Neutrophil (primary cell): ENCODE data around the gene WEE1.

ENCODE experiments used
- H3K27ac ChIP-seq: fragments of 200-600 bp; sonication (generic); 2 replicates; pipeline ENCODE4 v1.5.1; 2016; ENCODE audit warnings: mild to moderate bottlenecking, moderate library complexity
- H3K27me3 ChIP-seq: fragments of 200-600 bp; sonication (generic); 2 replicates; pipeline ENCODE4 v1.6.0; 2016; ENCODE audit warnings: mild to moderate bottlenecking
- H3K36me3 ChIP-seq: fragments of 200-600 bp; sonication (generic); 2 replicates; pipeline ENCODE4 v1.5.1; 2017
- H3K4me1 ChIP-seq, 2 experiments: fragments of 200-600 bp in 1 of 2; sonication (generic) in 1 of 2; 1 replicate in 1 of 2; 2 replicates in 1 of 2; pipeline versions ENCODE4 v1.5.1 to v1.6.1; 2013 to 2016; ENCODE audit warnings: low read depth in 1 of 2, low read length in 1 of 2, mild to moderate bottlenecking in 1 of 2, moderate library complexity in 1 of 2; ENCODE audit not compliant: control insufficient read depth in 1 of 2, insufficient read depth in 1 of 2
- H3K4me3 ChIP-seq, 2 experiments: fragments of 200-600 bp in 1 of 2; sonication (generic) in 1 of 2; 1 replicate in 1 of 2; 2 replicates in 1 of 2; pipeline ENCODE4 v1.5.1; 2013 to 2016; ENCODE audit warnings: low read depth in 1 of 2, low read length in 1 of 2, mild to moderate bottlenecking in 1 of 2, moderate library complexity in 1 of 2
- H3K9me3 ChIP-seq: fragments of 200-600 bp; sonication (generic); 2 replicates; pipeline ENCODE4 v1.5.1; 2016
- CTCF ChIP-seq: fragments of 200-600 bp; sonication (generic); IDR thresholded peaks from 2 replicates; pipeline ENCODE4 v1.5.1; 2016; ENCODE audit warnings: antibody characterized with exemption

Gene WEE1

GRCh38 chr11:9604134-9604533 is 30.7 kb downstream of the WEE1 start:
- TF ChIP-seq CTCF, result no peak
- Histone ChIP-seq H3K4me1 (peaks cover 8 to 11% of the 10 kb centered on the region in 2 experiments), H3K27me3 (no peaks in the 10 kb centered on the region), H3K36me3 (no peaks in the 10 kb centered on the region), H3K4me3 (no peak overlapping the region), H3K9me3 (no peaks in the 10 kb centered on the region), H3K27ac (no peak overlapping the region)

GRCh38 chr11:9605742-9606141 is 32.3 kb downstream of the WEE1 start:
- Histone ChIP-seq H3K36me3 (no peaks in the 10 kb centered on the region), H3K9me3 (no peaks in the 10 kb centered on the region), H3K4me1 (peaks cover 8 to 11% of the 10 kb centered on the region in 2 experiments), H3K27me3 (no peaks in the 10 kb centered on the region), H3K27ac (no peak overlapping the region), H3K4me3 (no peak overlapping the region)
- TF ChIP-seq CTCF, result no peak

GRCh38 chr11:9606809-9607510 is 33.5 kb downstream of the WEE1 start:
- Histone ChIP-seq H3K36me3 (no peaks in the 10 kb centered on the region), H3K27ac (no peak overlapping the region), H3K4me1 (no peaks in the 10 kb centered on the region), H3K9me3 (no peaks in the 10 kb centered on the region), H3K4me3 (no peak overlapping the region), H3K27me3 (no peaks in the 10 kb centered on the region)
- TF ChIP-seq CTCF, result no peak

GRCh38 chr11:9607511-9607899 is 34.0 kb downstream of the WEE1 start:
- no peak overlapping the region for H3K27ac ChIP-seq

GRCh38 chr11:9609002-9609759 is 35.7 kb downstream of the WEE1 start:
- H3K9me3 ChIP-seq, result no peaks in the 10 kb centered on the region
- no peaks in the 10 kb centered on the region for H3K36me3 ChIP-seq
- no peak overlapping the region for H3K27ac ChIP-seq
- peaks cover 6 to 13% of the 10 kb centered on the region in 2 experiments for H3K4me1 ChIP-seq
- no peaks in the 10 kb centered on the region for H3K27me3 ChIP-seq
- TF ChIP-seq CTCF, result no peak
- H3K4me3 ChIP-seq, result no peak overlapping the region

More at GRCh38 chr11:9607511-9607899, 34.0 kb downstream of the WEE1 start:
- no peaks in the 10 kb centered on the region for H3K9me3 ChIP-seq
- TF ChIP-seq CTCF, result no peak
- H3K27me3 ChIP-seq, result no peaks in the 10 kb centered on the region
- H3K4me1 ChIP-seq, result no peaks in the 10 kb centered on the region
- no peak overlapping the region for H3K4me3 ChIP-seq
- no peaks in the 10 kb centered on the region for H3K36me3 ChIP-seq
